HG03025 (cell line): ENCODE measurements around the gene ADGRG3.

Source experiments
- ATAC-seq: cut with Tn5 transposase; IDR thresholded peaks from one replicate; pipeline ENCODE4 v1.9.1; 2021; ENCODE audit warnings: mild to moderate bottlenecking, moderate library complexity; ENCODE audit not compliant: unreplicated experiment, low FRiP score

The ADGRG3 gene

GRCh38 chr16:57630407-57630797 is 37.7 kb upstream of the ADGRG3 start:
- no peak for ATAC-seq

GRCh38 chr16:57630931-57631845 is 36.9 kb upstream of the ADGRG3 start:
- no peak for ATAC-seq

GRCh38 chr16:57632568-57632967 is 35.5 kb upstream of the ADGRG3 start:
- ATAC-seq = no peak

- ATAC-seq = no peak
These were observed 34.6 kb upstream of the ADGRG3 start for GRCh38 chr16:57633383-57634064.

- no peak for ATAC-seq
These were observed 33.9 kb upstream of the ADGRG3 start for GRCh38 chr16:57634171-57634570.

GRCh38 chr16:57635266-57636097 is 32.6 kb upstream of the ADGRG3 start:
- no peak for ATAC-seq

- ATAC-seq = no peak
These were observed 31.9 kb upstream of the ADGRG3 start for GRCh38 chr16:57636184-57636583.

- no peak for ATAC-seq
These were observed 31.1 kb upstream of the ADGRG3 start for GRCh38 chr16:57637020-57637419.

GRCh38 chr16:57637424-57637823 is 30.7 kb upstream of the ADGRG3 start:
- ATAC-seq = no peak

GRCh38 chr16:57637965-57638364 is 30.1 kb upstream of the ADGRG3 start:
- ATAC-seq = no peak

GRCh38 chr16:57638381-57638780 is 29.7 kb upstream of the ADGRG3 start:
- no peak for ATAC-seq

GRCh38 chr16:57639172-57639887 is 28.8 kb upstream of the ADGRG3 start:
- no peak for ATAC-seq

- no peak for ATAC-seq
These were observed 27.9 kb upstream of the ADGRG3 start for GRCh38 chr16:57640185-57640584.

GRCh38 chr16:57640612-57641011 is 27.5 kb upstream of the ADGRG3 start:
- no peak for ATAC-seq

- ATAC-seq = no peak
These were observed 25.7 kb upstream of the ADGRG3 start for GRCh38 chr16:57642160-57643135.

- no peak for ATAC-seq
These were observed 24.8 kb upstream of the ADGRG3 start for GRCh38 chr16:57643147-57643874.

GRCh38 chr16:57643910-57644309 is 24.2 kb upstream of the ADGRG3 start:
- ATAC-seq = no peak

- no peak for ATAC-seq
These were observed 23.6 kb upstream of the ADGRG3 start for GRCh38 chr16:57644383-57645014.
